Measurements from ENCODE around the gene NFIC.
"Not testable (repeated sequence)": the region's sequence is repeated elsewhere in the genome, so short reads cannot be mapped to it uniquely, and the experiment has no call there.

Gene NFIC

DNA sequence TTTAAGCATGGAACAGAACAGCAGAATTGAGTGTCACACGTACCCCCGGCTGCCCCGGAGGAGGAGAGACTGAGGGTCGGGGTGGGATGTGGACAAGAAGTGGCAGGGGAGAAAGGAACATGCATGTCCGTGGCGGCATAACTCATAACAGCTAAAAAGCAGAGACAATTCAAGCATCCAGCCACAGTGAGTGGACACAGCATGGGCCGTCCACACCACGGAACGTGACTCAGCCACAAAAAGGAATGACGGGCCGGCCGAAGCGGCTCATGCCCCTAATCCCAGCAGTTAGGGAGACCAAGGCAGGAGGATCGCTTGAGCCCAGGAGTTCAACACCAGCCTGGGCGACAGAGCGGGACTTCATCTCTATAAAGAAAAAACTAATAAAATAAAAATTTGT lies 126.5 kb downstream of the NFIC start:
- no peak for DNase-seq (ENCODE audit: low read depth)

GRCh38 chr19:3493651-3494050 lies 127.3 kb downstream of the NFIC start:
- DNase-seq (ENCODE audit: low read depth) = no peak

DNA sequence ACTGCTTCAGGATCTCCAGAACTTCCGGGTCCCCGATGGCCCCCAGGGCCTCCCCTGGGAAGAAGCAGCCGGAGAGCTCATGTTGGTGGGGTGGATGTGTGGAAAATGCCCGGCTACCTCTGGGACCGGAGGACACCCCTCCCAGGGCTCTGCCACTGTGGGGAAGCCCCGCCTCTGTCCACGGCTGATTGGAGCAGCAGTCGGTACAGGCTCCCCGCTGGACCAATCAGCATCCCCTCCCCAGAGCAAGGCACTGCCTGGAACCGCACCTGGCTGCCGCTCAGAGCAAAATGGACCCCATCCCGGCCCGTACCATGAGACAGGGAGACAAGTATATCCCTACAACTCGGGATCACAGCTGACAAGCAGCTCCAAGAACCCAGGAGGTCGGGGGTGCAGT lies 127.7 kb downstream of the NFIC start:
- DNase-seq (ENCODE audit: low read depth) = no peak

GRCh38 chr19:3494559-3494958 lies 128.2 kb downstream of the NFIC start:
- no peak for DNase-seq (ENCODE audit: low read depth)

DNA sequence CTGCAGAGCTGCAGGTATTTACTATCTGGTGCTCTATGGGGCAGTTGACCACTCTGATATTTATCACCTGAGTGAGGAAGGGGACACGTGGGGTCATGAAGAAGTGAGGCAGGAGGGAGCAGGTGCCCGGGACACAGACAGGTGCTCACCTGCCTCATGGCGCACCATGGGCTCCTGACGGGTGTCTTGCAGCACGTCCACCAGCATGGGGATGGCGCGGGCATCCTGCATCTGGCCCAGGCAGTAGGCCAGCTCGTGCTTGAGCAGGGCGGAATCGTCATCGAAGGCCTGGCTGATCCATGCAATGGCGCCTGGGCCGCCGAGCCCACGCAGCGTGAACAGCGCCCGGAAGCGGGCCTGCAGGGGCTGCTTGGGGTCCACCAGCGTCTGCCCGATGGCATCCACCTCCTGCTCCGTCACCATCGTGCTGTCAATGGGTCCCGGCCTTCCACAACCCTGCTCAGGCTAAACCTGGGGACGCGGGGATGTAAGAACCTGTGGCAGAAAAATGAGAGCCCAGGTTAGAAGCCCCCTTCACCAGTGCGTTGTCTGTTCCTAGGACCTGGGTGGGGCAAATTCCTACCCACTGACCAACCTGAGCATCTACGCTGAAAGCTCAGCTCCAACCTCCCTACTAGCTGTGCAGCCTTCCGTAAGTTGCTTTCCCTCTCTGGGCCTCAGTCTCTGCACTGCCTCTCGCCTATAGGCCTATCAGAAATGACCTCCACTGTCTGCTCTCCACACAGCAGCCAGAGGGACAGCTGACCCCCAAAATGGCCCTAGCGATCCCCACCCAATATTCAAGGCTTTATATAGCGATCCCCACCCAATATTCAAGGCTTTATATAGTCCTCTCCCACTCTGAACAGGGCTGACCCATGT lies 130.2 kb downstream of the NFIC start:
- no peak for DNase-seq (ENCODE audit: low read depth)

DNA sequence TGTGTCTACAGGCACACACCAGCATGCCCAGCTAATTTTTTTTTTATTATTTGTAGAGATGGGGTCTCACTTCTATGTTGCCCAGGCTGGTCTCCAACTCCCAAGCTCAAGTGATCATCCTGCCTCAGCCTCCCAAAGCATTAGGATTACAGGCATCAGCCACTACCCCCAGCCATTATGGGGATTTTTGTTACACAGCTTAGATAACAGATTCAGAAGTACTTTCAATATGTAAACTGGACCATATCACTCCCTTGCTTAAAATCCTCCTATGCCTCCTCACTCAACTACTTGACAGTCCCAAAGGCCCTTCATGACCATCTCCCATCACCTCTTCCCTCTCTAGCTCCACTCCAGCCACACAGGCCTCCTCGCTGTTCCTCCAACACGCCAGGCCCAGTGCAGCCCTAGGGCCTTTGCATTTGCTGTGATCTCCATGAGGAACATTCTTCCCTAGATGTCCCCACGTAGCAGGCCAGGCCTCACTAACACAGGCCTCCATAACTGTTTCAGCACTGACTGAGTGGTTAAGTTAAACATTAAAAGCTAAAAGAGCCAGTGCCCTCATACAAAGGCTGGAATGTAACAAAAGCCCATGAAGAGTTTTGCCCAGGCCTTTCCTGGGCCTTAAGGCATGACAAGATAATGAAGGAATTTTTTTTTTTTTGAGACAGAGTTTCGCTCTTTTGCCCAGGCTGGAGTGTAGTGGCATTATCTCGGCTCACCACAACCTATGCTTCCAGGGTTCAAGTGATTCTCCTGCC lies 131.6 kb downstream of the NFIC start:
- DNase-seq (ENCODE audit: low read depth) = no peak

DNA sequence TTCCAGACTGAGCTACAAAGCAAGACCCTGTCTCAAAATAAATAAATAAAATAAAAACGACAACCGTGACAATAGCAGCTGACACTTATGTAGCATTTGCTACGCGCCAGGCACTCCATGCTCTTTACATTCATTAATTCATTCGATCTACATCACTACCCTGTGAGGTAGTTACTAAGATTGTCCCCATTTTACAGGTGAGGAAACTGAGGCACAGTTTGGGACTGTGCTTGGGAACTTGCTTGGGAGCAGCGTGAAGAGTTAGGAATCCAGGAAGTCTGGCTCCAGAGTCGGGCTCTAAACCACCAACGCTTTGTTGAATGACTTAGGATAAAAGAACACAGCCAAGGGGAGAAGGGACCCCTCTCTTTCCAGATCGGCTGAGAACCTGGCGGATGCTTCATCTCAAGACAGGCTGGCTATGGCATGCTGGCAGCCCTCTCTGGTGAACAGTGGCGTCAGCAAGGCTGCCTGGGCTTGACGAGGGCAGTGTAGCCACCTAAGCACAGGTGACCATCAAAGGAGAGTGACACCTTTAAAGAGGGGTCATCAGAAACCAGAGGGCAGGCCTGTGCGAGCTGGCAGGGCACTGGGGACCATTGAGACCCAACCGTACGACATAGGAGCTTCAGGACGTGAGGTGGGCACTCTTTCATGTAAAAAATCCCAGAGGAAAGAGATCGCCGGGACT lies 133.5 kb downstream of the NFIC start:
- no peak for DNase-seq (ENCODE audit: low read depth)

DNA sequence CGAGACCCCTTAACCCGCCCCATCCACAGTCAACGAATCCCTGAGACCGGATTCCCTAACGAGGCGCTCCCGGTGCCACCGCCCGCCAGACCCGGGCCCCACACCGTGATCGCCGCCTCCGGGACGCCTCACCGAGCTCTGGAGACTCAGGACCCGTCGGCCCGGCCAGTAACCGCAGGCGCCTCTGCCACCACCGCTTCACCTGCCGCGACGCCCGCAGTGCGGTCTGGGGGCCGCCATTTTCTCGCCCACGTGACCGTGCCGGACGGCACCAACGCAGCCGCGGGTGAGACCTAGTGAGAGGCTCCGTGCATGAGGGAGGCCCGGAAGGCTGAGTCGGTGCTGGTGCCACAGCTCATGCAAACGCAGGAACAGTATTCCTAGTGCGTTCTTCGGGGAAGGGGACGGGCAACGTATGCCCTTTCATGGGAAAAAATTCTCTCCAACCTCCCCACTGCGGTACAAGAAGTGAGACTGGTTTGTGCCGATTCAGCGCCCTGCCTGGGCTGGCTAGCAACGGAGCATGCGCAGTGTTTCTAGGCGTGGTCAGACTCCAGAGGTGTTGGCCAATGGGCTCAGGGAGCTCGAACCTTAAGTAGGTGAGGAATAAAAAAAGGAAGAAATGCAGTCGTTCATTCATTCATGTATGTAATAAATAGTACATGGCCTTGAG lies 134.2 kb downstream of the NFIC start, which contains the start of gene DOHH:
Gene DOHH (minus strand): TSS at position 246 of the 673 bp plus-strand sequence. CDS start 3,860 bp downstream, outside the sequence.
- peak; percentile 91 for DNase-seq (ENCODE audit: low read depth)

- DNase-seq (ENCODE audit: low read depth) = no peak
These were observed 135.4 kb downstream of the NFIC start for GRCh38 chr19:3501780-3502179.

DNA sequence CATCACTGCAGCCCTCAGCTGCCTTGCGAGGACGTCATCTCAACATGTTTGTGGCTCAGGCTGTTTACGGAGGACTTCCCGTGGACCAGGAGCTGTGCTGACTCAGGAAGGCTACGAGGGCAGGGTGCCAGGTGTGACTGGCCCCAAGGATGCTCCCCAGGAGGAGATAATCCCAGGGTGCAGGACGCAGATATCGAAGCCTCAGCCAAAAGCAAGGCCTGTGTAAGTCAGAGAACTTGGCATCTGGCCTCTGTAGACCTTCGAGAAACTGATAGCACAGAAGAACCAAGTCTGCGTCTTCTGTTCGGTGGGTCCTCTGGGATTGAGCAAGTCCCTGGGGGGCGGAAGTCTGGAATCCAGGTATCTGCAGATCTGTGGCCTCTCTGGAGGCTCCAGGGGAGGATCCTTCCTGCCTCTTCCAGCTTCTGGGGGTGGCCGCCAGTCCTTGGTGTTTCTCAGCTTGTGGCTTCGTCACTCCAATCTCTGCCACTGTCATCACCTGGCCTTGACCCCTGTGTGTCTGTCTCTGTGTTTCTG lies 136.7 kb downstream of the NFIC start:
- no peak for DNase-seq (ENCODE audit: low read depth)

GRCh38 chr19:3504735-3505134 lies 138.4 kb downstream of the NFIC start:
- DNase-seq (ENCODE audit: low read depth) = no peak

- DNase-seq (ENCODE audit: low read depth) = peak; percentile 95
These were observed 139.4 kb downstream of the NFIC start, which contains the start of gene FZR1 for GRCh38 chr19:3505598-3506383. TSS of gene FZR1 (plus strand) at chr19:3506311. CDS start at chr19:3522990, 16,679 bp downstream.

DNA sequence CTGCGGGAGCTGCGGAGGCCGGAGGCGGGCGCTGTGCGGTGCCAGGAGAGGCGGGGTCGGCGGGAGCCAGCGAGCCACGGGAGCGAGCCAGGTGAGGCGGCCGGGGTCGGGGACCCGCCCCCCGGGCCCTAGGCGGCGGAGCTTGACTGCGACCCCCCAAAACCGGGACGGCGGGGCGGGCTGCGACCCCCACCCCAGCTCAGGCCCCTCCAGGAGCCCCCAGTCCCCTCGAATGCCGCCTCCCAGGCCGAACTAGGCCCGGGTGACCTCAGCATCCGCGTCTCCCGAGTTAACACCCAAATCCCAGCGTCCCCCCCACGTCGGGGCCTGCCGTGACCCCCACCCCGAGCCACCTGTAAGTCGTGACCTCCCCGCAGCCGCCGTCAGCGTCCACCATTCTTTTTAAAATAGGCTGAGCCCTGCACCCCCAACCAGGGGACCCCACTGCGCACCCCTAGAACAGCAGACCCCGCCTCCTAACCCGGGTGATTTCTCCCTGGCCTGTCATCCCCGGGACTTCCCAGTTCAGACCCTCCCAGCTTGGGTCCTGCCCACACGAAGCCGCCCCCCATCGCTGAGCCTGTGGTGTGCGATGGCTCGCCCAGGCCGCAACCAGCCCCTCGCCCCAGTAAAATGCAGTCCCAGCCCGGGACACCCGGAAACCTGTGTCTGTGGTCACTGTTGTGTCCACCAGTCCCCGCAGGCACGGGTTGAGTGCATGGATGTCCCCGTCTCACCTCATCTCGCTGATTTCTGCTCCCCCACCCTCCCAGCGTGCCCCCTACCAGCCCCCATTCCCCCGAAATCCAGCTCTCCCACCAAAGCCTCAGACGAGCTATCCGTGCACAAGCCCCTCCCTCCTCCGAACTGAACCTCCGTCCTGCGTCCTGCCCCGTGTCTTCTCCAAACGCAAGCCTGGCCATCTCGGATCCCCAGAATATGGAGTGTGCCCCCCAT lies 140.3 kb downstream of the NFIC start:
- no peak for DNase-seq (ENCODE audit: low read depth)

- DNase-seq (ENCODE audit: low read depth) = no peak
These were observed 141.2 kb downstream of the NFIC start for GRCh38 chr19:3507371-3508120.

DNA sequence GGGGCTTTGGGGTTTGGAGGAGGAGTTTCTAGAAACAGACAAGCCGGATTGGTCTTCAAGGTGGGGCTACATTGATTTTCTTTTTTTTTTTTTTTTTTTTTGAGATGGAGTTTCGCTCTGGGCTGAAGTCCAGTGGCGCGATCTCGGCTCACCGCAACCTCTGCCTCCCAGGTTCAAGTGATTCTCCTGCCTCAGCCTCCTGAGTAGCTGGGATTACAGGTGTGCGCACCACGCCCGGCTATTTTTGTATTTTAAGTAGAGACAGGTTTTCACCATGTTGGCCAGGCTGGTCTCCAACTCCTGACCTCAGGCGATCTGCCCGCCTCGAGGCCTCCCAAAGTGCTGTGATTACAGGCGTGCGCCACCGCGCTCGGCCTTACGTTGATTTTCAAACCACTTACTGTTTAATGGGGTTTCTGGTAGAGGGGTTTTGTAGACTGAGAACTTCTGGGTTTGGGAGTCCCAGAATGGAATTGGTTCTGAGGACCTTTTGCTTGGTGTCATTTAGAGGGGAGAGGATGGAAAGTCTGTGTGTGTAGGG lies 141.8 kb downstream of the NFIC start:
- DNase-seq (ENCODE audit: low read depth) = not testable (repeated sequence)

- no peak for DNase-seq (ENCODE audit: low read depth)
These were observed 142.6 kb downstream of the NFIC start for GRCh38 chr19:3508771-3509535.

DNA sequence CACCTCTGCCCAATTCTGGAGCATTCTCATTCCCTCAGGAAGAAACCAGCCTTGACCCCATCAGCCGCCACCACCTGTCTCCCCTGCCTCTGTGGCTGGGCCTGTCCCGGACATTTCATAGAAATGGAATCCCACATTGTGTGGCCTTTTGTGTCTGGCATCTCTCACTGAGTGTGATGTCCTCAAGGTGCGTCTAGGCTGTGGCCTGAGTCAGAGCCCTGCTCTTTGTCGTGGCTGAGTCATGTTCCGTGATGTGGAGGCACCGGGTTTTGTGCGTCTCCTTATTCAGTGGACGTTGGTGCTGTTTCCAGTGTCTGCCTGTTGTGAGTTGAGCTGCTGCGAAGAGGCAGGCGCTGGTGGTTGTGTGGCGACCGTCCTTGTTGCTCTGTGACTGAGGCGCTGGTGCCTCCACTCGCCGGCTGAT lies 143.2 kb downstream of the NFIC start:
- DNase-seq (ENCODE audit: low read depth) = no peak

GRCh38 chr19:3510727-3511126 lies 144.3 kb downstream of the NFIC start:
- DNase-seq (ENCODE audit: low read depth) = no peak

All from stromal cell of bone marrow (primary cell).